H1 (cell line): ENCODE data around the gene BCAS3.

ENCODE experiments used
- CBX5 ChIP-seq: fragments of 300-800, 300-1000 bp; sonication (generic); IDR thresholded peaks from 2 replicates; pipeline ENCODE4 v1.7.1; 2016; ENCODE audit warnings: antibody characterized with exemption, low read length, low read depth
- SIRT6 ChIP-seq: IDR thresholded peaks from one replicate; pipeline ENCODE4 v1.7.1; 2012; ENCODE audit warnings: low read length, inconsistent platforms
- SP1 ChIP-seq: IDR thresholded peaks from 2 replicates; pipeline ENCODE4 v1.6.1; 2011; ENCODE audit warnings: low read depth, low read length
- SUZ12 ChIP-seq: fragments of 200-600 bp; sonication (generic); IDR thresholded peaks from 2 replicates; pipeline ENCODE4 v1.6.1; 2012; ENCODE audit warnings: mild to moderate bottlenecking, inconsistent platforms, low read length, moderate library complexity, mixed read lengths
- TF ChIP-seq, protein P1 (sequence below), 3 experiments: IDR thresholded peaks; 1 replicate in 2 of 3; 2 replicates in 1 of 3; pipeline versions ENCODE4 v1.5.1 to v1.6.1; 2011; ENCODE audit warnings: low read length in 3 of 3, mild to moderate bottlenecking in 3 of 3, inconsistent platforms in 2 of 3, low read depth in 1 of 3, moderate library complexity in 1 of 3; ENCODE audit not compliant: insufficient read depth in 1 of 3; ENCODE audit errors: control extremely low read depth in 1 of 3

DNA sequence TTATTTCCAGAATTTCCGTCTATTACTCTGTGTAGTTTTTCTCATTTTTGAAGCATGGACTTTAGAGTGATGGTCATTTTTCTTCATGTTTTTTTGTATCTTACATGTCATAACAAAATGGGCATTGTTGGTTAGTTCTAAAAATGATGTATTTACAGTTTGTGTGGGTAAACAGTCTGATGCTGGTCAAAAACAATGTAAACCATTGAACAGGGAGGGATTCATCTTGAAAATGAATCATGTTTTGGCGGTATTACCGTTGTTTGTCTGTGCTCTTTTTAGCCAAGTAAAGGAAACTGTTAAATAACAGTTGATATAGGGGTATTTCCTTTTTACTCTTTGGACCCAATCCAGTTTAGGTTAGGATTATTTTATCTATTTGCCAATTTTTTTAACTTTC is 315.8 kb downstream of the BCAS3 start:
- TF ChIP-seq, protein P1, sequence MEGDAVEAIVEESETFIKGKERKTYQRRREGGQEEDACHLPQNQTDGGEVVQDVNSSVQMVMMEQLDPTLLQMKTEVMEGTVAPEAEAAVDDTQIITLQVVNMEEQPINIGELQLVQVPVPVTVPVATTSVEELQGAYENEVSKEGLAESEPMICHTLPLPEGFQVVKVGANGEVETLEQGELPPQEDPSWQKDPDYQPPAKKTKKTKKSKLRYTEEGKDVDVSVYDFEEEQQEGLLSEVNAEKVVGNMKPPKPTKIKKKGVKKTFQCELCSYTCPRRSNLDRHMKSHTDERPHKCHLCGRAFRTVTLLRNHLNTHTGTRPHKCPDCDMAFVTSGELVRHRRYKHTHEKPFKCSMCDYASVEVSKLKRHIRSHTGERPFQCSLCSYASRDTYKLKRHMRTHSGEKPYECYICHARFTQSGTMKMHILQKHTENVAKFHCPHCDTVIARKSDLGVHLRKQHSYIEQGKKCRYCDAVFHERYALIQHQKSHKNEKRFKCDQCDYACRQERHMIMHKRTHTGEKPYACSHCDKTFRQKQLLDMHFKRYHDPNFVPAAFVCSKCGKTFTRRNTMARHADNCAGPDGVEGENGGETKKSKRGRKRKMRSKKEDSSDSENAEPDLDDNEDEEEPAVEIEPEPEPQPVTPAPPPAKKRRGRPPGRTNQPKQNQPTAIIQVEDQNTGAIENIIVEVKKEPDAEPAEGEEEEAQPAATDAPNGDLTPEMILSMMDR (IDR thresholded peaks at IDR 0.05; ENCODE audit: control extremely low read depth in 1 of 3, insufficient read depth in 1 of 3, low read depth in 1 of 3, low read length in 3 of 3), result no peak
- TF ChIP-seq CBX5, result no peak
- TF ChIP-seq SIRT6, result no peak
- no peak for TF ChIP-seq SUZ12
- no peak for TF ChIP-seq SP1
